Loucy (cell line): Measurements from ENCODE around the gene RGMA.

Source experiments
- EZH2phosphoT487 ChIP-seq: fragments of 200-600 bp; IDR thresholded peaks from 2 replicates; pipeline ENCODE4 v1.6.1; 2018; ENCODE audit warnings: antibody characterized with exemption, mild to moderate bottlenecking, moderate library complexity, borderline replicate concordance
- TF ChIP-seq, protein P1 (sequence below): fragments of 200-600 bp; sonication (generic); conservative IDR thresholded peaks from 2 replicates; pipeline ENCODE4 v1.5.1; 2014; ENCODE audit warnings: mild to moderate bottlenecking, antibody characterized with exemption, low read length

DNA sequence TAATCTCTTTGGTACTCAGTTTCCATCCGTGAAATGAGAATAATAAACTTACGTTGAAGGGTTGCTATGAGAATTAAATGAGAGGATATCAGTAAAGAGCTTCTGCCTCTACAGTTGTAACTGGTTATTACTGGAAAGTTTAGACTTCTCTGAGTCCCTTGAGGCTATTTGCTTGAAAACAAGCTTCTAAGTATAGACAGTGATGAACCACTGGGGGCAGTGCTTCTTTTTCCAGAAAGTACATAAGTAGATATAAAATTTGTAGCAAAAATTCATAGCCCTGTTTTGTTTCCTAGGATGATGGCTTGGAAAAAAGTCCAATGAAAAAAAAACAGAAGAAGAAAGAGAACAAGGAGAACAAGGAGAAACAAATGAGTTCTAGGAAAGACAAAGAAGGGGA, 87.1 kb downstream of the RGMA start:
- TF ChIP-seq, protein P1, sequence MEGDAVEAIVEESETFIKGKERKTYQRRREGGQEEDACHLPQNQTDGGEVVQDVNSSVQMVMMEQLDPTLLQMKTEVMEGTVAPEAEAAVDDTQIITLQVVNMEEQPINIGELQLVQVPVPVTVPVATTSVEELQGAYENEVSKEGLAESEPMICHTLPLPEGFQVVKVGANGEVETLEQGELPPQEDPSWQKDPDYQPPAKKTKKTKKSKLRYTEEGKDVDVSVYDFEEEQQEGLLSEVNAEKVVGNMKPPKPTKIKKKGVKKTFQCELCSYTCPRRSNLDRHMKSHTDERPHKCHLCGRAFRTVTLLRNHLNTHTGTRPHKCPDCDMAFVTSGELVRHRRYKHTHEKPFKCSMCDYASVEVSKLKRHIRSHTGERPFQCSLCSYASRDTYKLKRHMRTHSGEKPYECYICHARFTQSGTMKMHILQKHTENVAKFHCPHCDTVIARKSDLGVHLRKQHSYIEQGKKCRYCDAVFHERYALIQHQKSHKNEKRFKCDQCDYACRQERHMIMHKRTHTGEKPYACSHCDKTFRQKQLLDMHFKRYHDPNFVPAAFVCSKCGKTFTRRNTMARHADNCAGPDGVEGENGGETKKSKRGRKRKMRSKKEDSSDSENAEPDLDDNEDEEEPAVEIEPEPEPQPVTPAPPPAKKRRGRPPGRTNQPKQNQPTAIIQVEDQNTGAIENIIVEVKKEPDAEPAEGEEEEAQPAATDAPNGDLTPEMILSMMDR = peak; percentile 40
- TF ChIP-seq EZH2phosphoT487 = no peak
